CD4-positive, alpha-beta T cell treated with Interleukin-12 subunit alpha and Interleukin-12 subunit beta, for 1 hour (primary cell): ENCODE measurements around the gene BAZ1A.
"Not testable (repeated sequence)": the region's sequence is repeated elsewhere in the genome, so short reads cannot be mapped to it uniquely, and the experiment has no call there.

Source experiments
- DNase-seq: peaks from one replicate; pipeline ENCODE4 v3.0.0-alpha.2; 2020

The BAZ1A gene

GRCh38 chr14:34780646-34781045, 94.5 kb downstream of the BAZ1A start:
- DNase-seq, result no peak

GRCh38 chr14:34778744-34779143, 96.4 kb downstream of the BAZ1A start:
- no peak for DNase-seq

GRCh38 chr14:34776611-34777010, 98.5 kb downstream of the BAZ1A start:
- DNase-seq, result no peak

- DNase-seq, result no peak
Observed at GRCh38 chr14:34775922-34776321, 99.2 kb downstream of the BAZ1A start.

- no peak for DNase-seq
Observed at GRCh38 chr14:34775342-34775741, 99.8 kb downstream of the BAZ1A start.

- no peak for DNase-seq
Observed at GRCh38 chr14:34770901-34771300, 104.3 kb downstream of the BAZ1A start.

GRCh38 chr14:34766606-34767005, 108.6 kb downstream of the BAZ1A start:
- no peak for DNase-seq

- DNase-seq, result no peak
Observed at GRCh38 chr14:34766060-34766459, 109.1 kb downstream of the BAZ1A start.

- DNase-seq, result no peak
Observed at GRCh38 chr14:34755215-34755614, 119.9 kb downstream of the BAZ1A start.

- no peak for DNase-seq
Observed at GRCh38 chr14:34754687-34755086, 120.5 kb downstream of the BAZ1A start.

GRCh38 chr14:34750670-34751069, 124.5 kb downstream of the BAZ1A start:
- no peak for DNase-seq

- DNase-seq, result no peak
Observed at GRCh38 chr14:34750233-34750632, 124.9 kb downstream of the BAZ1A start.

- no peak for DNase-seq
Observed at GRCh38 chr14:34749408-34749807, 125.8 kb downstream of the BAZ1A start.

GRCh38 chr14:34742270-34743115, 132.7 kb downstream of the BAZ1A start:
- DNase-seq, result no peak

GRCh38 chr14:34741840-34742239, 133.3 kb downstream of the BAZ1A start:
- peak; percentile 44 for DNase-seq

- DNase-seq, result not testable (repeated sequence)
Observed at GRCh38 chr14:34740139-34740538, 135.0 kb downstream of the BAZ1A start.

GRCh38 chr14:34737079-34737478, 138.1 kb downstream of the BAZ1A start:
- DNase-seq, result not testable (repeated sequence)

- no peak for DNase-seq
Observed at GRCh38 chr14:34733245-34733644, 141.9 kb downstream of the BAZ1A start.

- DNase-seq, result no peak
Observed at GRCh38 chr14:34732802-34733201, 142.4 kb downstream of the BAZ1A start.

GRCh38 chr14:34723867-34724266, 151.3 kb downstream of the BAZ1A start:
- DNase-seq, result no peak

- DNase-seq, result peak; percentile 60
Observed at GRCh38 chr14:34722723-34723545, 152.2 kb downstream of the BAZ1A start.

- DNase-seq, result no peak
Observed at GRCh38 chr14:34721129-34721528, 154.0 kb downstream of the BAZ1A start.

GRCh38 chr14:34718750-34719304, 156.3 kb downstream of the BAZ1A start:
- DNase-seq, result no peak
